GM08714 (cell line): ENCODE measurements around the gene OR51B6.
"Not testable (repeated sequence)": the region's sequence is repeated elsewhere in the genome, so short reads cannot be mapped to it uniquely, and the experiment has no call there.

Source experiments
- H3K4me3 ChIP-seq: fragments of 200-500 bp; sonication (Bioruptor generic); 2 replicates; pipeline ENCODE4 v1.5.1; 2014; ENCODE audit warnings: mild to moderate bottlenecking, low read length, inconsistent platforms
- ZNF274 ChIP-seq: IDR thresholded peaks from 2 replicates; pipeline ENCODE4 v1.6.1; 2012; ENCODE audit warnings: mild to moderate bottlenecking, low read depth, low read length

The OR51B6 gene

DNA sequence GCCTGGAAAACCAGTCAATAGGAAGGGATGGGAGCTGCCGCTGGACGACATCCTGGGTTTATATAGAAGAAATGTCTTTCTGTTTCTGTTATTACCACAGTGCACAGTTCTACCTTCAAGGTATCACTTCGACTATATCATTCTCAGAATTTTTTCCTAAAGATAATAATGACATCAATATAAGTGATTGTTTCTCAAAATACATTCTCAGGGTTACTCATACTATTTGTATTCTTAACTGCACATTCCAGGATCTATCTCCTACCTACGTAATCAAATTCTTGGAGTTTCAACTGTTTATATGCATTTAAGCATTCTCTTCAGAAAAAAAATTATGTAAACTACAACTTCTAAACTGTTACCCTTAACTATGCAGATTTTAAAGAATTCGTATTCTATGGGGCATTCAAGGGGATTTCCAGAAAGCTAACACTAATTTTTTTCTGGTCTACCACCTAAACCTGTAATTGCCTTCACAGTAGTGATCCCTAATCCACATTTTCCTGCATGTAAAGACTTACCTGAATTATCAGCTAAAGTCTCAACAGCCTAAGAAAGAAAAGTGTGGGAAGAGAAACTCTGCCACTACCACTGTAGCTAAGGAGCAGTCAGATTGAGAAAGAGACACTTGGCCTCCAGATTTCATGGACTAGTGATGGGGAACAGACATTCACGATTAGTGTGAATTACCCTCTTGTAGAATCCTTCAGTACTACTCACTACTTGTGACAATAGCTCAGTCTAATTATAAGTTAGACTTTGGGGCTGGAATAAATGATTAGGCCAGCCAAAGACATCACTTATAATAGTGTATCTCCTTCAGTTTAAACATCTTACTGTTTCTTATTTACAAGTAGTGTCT is 7.6 kb upstream of the OR51B6 start, which contains the start of gene OR51B5:
TSS of gene OR51B5 (minus strand) at position 51 of the 862 bp plus-strand sequence. CDS start at position 51, 0 bp downstream.
- TF ChIP-seq ZNF274 = no peak
- no peak within 1 kb of the TSS for H3K4me3 ChIP-seq

DNA sequence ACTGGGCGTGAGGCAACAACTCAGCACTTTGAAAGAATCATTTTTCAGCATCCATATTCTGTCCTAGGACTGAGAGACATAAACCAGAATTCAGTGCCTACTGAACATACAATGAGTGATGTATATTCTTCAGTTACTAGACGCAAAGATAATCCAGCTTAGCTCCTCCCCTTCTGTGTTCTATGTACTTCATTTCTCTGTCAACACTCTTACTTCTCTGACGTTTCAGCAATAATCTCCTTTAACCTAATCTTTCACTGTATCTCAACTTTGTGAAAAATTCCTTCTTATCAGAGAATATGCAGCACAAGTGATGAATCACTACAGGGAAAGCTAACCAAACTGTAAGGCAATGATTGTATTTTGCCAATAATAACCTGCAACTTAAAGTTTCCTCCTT is 5.5 kb upstream of the OR51B6 start:
- TF ChIP-seq ZNF274 = no peak
- H3K4me3 ChIP-seq = no peak overlapping the region

DNA sequence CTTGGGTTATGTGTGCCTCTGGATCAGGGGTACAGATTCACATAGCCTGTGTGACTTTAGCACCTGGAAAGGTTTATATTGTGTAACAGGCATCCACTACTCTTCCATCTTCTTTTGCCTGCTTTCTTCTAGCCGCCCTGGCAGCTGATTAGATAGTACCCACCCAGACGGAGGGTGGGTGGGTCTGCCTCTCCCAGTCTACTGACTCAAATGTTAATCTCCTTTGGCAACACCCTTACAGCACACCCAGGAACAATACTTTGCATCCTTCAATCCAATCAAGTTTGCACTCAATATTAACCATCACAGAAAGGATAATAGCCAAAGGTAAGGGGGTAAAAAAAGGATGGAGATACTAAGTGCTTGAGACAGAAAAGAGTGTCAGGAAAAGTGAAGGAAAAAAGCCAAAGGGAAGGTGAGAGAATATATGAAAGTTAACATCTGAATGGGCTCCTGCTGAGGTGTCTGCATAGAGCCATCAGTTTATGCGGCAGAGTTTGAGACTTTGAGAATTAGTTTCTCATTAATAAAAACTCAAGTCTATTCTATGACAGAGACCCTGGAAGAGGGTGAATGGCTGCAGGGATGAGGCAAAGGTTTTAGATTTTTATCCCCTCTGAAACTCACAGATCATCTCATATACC is 2.6 kb upstream of the OR51B6 start:
- H3K4me3 ChIP-seq = no peak overlapping the region
- TF ChIP-seq ZNF274 = no peak

DNA sequence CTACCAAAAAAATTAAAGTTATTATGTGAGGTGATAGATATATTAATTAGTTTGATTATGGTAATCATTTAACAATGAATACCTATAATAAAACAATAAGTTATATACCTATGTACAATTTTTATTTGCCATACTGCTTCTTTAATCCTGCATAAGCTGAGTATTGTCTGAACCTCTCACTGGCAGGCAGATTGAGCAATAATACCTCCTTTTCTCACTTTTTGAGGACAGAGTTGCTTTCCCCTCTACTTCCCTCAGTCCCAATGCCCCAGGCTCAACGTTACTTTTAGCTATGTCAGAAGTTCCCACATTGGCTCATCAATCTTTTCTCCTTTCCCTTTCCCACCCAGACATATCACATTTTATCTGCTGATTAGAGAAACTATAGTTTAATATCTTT is 1.8 kb upstream of the OR51B6 start:
- H3K4me3 ChIP-seq = no peak overlapping the region
- TF ChIP-seq ZNF274 = no peak

DNA sequence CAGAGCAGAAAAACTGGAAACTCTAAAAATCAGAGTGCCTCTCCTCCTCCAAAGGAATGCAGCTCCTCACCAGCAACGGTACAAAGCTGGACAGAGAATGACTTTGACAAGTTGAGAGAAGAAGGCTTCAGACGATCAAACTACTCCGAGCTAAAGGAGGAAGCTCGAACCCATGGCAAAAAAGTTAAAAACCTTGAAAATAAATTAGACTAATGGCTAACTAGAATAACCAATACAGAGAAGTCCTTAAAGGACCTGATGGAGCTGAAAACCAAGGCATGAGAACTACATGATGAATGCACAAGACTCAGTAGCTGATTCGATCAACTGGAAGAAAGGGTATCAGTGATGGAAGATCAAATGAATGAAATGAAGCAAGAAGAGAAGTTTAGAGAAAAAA is 4.7 kb downstream of the OR51B6 start:
- H3K4me3 ChIP-seq = not testable (repeated sequence)

DNA sequence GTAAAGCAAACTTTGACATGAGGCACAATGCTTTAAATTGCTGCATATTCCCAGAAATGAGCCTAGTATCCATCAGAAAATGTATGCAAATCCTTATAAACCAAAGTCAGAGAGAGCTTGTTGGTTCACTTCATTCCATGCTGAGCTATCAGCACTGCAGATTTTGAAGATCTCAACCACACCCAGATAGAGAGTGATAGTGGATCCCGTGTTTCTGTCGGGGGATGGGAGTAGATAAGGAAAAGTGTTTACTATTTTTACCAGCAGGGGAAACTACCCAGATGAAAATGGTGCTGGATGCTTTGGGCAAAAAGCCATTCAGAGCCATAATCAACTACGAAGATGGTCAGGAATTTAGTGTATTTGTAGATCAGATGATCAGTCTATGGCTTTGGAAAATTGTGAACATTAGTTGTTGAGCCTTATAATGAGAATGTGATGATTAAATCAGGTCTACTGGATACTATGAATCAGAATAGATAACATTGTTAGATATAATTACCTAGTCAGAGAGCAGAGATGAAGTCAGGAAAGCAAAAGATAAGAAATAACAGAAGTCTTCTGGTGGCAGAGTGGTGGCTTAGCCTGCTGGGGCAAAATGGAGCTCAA is 10.8 kb downstream of the OR51B6 start:
- no peak for TF ChIP-seq ZNF274
- no peak overlapping the region for H3K4me3 ChIP-seq

DNA sequence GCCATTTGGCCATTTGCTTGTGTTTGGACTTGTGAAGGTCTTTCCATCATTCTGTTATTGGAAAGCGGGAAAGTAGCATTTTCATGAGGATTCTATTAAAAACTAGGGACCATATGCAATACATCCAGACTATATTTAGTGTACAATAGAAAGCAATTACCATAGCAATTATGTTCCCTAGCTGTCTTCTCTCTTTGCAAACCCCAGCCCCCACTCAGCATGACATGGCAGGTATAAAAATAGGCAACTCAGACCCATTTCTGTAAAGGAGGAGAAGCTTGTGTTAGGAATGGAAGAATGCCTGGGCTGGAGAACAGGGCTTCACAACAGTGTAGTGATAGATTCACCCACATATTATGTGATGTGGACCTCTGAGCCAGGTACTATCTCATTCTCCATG is 12.4 kb downstream of the OR51B6 start:
- H3K4me3 ChIP-seq = no peak overlapping the region
- TF ChIP-seq ZNF274 = no peak

DNA sequence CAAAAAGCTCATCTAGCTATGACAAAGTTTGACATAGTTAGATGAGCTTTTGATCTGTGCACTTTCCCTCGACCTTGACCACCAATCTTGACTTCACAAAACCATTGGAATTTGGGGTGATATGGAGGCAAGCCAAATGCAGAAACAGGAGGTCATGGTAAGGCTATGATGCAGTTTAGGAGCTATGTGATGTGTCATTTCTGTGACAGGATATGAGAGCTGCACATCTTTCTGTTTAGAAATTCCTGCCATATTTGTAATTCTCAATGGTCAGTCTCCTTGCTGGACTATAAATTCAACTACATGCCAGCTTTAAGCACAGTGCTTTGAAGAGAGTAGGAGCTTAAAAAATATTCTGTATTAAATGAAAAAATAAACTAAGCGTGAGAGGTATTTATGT is 12.9 kb downstream of the OR51B6 start:
- no peak for TF ChIP-seq ZNF274
- H3K4me3 ChIP-seq = no peak overlapping the region

DNA sequence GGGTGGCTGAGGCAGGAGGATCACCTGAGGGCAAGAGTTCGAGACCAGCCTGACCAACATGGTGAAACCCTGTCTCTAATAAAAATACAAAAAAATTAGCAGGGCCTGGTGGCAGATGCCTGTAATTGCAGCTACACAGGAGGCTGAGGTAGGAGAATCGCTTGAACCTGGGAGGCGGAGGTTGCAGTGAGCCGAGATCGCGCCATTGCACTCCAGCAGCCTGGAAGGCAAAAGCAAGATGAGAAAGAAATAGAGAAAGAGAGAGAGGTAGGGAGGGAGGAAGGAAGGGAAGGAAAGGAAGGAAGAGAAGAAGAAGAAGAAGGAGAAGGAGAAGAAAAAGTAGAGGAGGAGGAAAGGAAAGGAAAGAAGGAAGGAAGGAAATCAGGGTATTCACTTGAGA is 15.1 kb downstream of the OR51B6 start:
- not testable (repeated sequence) for H3K4me3 ChIP-seq

DNA sequence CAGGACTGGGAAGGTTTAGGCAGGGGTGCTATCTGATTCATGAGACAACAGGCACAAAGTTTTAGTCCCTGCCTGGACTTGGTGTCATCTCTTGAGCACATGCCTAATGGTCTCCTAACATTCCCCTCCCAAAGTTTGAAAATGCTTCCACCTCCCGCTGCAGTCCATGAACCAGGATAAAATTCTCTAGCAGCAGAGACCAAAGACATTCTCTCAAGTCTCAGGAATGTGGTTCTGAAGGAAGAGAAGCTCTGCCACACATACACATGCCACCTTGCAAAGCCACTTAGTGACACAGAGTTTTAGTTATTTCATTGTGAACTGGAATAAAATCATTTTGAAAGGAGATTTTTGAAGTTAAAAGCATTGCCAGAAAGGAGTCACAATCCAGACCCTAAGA is 15.5 kb downstream of the OR51B6 start:
- no peak overlapping the region for H3K4me3 ChIP-seq
- no peak for TF ChIP-seq ZNF274

DNA sequence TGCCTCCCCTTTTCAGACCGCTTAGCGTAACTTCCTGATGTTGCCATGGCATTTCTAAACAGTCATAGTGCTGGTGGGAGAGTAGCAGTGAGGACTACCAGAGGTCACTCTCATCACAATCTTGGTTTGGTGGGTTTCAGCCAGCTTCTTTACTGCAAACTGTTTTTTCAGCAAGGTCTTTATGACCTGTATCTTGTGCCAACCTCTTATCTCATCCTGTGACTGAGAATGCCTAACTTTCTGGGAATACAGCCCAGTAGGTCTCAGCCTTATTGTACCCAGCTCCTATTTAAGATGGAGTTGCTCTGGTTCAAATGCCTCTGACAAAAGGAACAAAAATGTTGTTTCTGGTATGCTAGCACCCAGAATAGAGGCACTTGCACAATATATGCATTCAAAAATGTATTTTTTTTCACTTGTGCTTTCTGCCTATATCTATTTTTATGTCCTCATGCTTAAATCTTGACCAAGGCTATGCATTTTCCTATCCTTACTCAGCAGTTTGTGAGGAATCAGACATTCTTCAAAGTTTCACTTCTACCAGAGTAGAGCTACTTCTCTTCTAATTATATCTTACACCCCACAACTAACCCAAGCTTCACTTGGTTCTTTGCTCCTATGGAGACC is 16.3 kb downstream of the OR51B6 start:
- H3K4me3 ChIP-seq = no peak overlapping the region
- no peak for TF ChIP-seq ZNF274

DNA sequence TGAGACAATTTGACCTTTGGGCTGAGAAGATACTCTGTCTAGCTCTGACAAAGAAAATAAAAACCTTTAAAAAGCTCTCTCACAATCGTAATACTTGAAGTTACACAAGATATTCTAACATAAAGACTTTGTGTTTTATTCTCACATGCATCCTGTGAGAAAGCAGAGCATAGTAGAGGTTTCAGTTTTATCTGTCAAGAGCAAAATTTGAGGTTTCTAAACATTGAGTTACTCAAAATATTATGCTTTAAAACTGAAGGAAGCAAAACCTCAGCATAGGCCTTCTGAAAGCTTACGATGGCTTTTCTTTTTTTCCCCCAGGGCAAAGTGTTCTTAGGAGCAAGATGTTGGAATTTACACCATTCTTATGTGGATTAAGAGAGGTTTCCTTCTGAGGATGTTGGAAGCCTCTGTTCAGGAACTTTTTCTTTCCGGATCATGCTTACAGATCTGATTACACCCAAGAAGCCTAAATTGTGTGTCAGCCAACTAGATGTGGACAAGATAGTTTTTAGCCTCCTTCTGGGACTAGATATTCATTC is 17.3 kb downstream of the OR51B6 start:
- H3K4me3 ChIP-seq = no peak overlapping the region
- TF ChIP-seq ZNF274 = no peak

DNA sequence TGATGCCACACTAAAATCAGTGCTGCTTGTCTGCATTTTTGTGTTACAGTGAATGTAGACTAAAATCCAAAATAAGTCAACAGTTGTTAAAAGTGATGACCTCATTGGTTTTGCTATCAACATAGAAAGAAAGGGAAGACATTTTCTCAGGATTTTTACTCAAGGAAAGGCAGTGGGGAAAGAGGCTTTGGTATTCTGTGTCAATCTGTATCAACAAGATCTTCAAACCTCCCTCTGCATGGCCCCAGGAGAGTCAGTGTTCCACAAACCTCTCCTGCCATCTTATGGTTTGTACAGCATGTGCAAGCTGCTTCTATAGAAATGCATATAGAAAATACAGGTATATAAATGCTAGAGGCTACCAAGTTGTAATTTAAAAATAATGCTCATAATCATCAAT is 18.5 kb downstream of the OR51B6 start:
- H3K4me3 ChIP-seq = no peak overlapping the region
- no peak for TF ChIP-seq ZNF274

DNA sequence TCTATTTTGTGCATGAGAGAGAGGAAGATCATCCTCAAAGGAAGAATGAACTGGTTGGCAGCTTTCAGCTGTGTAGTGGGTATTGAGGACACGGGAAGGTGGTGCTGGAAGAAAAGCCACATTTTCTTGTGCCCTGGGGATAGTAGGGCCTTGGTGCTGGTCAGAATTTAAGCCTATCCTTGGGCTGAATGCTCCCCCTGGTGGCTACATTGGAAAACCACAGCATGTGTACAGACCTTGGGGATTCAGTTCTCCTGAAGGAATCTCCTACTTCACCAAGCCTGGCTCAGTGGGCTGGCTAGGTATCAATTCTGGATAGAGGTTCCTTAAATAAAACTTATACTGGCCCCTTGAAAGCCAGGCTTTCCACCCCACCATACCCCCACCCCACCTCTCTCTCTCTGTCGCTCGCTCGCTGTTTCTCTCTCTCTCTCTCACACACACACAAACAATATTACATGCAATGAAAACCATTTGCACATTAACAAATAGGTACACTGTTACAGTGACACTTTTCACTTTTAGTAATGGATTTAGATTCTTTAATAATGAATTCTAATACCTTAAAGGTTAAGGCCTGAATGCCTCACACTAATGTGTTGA is 29.5 kb downstream of the OR51B6 start:
- no peak overlapping the region for H3K4me3 ChIP-seq
- no peak for TF ChIP-seq ZNF274
